Measurements from ENCODE around the gene GPR78.

- TF ChIP-seq POLR2AphosphoS5 (IDR thresholded peaks at IDR 0.05) = no peak
- no peak for TF ChIP-seq POLR2A (IDR thresholded peaks at IDR 0.05)
- no peak for TF ChIP-seq CTCF (IDR thresholded peaks at IDR 0.05)
These were observed 5.0 kb downstream of the GPR78 start for GRCh38 chr4:8585186-8585585.

Measured in suprapubic skin (tissue), 4 donors.